A549 (cell line): ENCODE results near the gene VSIG2.

Source experiments
- CHD4 ChIP-seq: fragments of 200-600 bp; sonication (generic); IDR thresholded peaks from 2 replicates; pipeline ENCODE4 v1.6.1; 2016; ENCODE audit warnings: antibody characterized with exemption, mild to moderate bottlenecking, borderline replicate concordance
- EHMT2 ChIP-seq: fragments of 200-600 bp; sonication (generic); IDR thresholded peaks from 2 replicates; pipeline ENCODE4 v1.6.1; 2016; ENCODE audit warnings: antibody characterized with exemption, low read depth, mild to moderate bottlenecking, moderate library complexity
- EP300 ChIP-seq, 2 experiments: fragments of >200 bp; sonication (Bioruptor Twin); formaldehyde crosslinking; IDR thresholded peaks; 2 replicates in 1 of 2; 3 replicates in 1 of 2; pipeline ENCODE4 v1.6.1; 2016 to 2017
- ESRRA ChIP-seq: fragments of 150-350 bp; IDR thresholded peaks from 2 replicates; pipeline ENCODE4 v1.6.1; 2014; ENCODE audit warnings: mild to moderate bottlenecking, low read length, borderline replicate concordance
- JUN ChIP-seq, 2 experiments: fragments of >200 bp; sonication (Bioruptor Twin); formaldehyde crosslinking; IDR thresholded peaks; 2 replicates in 1 of 2; 3 replicates in 1 of 2; pipeline ENCODE4 v1.6.1; 2016 to 2017
- POLR2A ChIP-seq: IDR thresholded peaks from 2 replicates; pipeline ENCODE4 v1.6.1; 2012; ENCODE audit warnings: mild to moderate bottlenecking, low read length
- POLR2AphosphoS2 ChIP-seq: conservative IDR thresholded peaks from 2 replicates; pipeline ENCODE4 v1.6.1; 2012; ENCODE audit warnings: low read length, improper control_type of control experiment, inconsistent platforms
- RAD21 ChIP-seq, 2 experiments: fragments of >200 bp in 1 of 2; sonication (Bioruptor Twin) in 1 of 2; formaldehyde crosslinking in 1 of 2; IDR thresholded peaks in 1 of 2; conservative IDR thresholded peaks in 1 of 2; 2 replicates in 1 of 2; 3 replicates in 1 of 2; pipeline ENCODE4 v1.6.1; 2012 to 2018; ENCODE audit warnings: inconsistent platforms in 1 of 2
- SREBF2 ChIP-seq: fragments of 450-650 bp; IDR thresholded peaks from 2 replicates; pipeline ENCODE4 v1.6.1; 2014; ENCODE audit warnings: mild to moderate bottlenecking, moderate library complexity
- TF ChIP-seq, protein P1 (sequence below): fragments of >200 bp; sonication (Bioruptor Twin); formaldehyde crosslinking; IDR thresholded peaks from 3 replicates; pipeline ENCODE4 v1.5.1; 2016
- TF ChIP-seq, protein P2 (sequence below): IDR thresholded peaks from 2 replicates; pipeline ENCODE4 v1.6.1; 2012
- TF ChIP-seq, protein P3 (sequence below): IDR thresholded peaks from 2 replicates; pipeline ENCODE4 v1.6.1; 2012
- TF ChIP-seq, protein P4 (sequence below): fragments of 450-650 bp; IDR thresholded peaks from 2 replicates; pipeline ENCODE4 v1.6.1; 2014; ENCODE audit warnings: antibody characterized with exemption

DNA sequence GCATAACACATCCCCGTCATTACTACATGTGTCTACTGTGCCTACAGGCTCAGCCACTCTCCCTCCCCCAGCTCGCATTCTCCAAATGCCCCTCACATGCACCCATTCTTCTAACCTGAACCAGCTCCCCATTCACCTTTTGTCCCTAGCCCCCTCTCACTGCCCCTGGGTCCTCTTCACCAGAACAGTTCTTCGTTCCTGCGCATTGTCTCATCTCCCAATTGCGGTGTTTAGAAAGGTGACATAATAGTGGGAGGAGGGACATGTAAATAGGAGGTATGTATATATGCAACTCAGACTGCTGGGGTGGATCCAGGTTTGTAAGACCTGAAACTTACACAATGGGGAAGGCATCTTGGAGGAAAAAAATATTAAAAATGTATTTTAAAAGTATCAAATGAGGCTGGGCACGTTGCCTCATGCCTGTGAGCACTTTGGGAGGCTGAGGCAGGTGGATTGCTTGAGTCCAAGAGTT is 4.7 kb upstream of the VSIG2 start:
- TF ChIP-seq CHD4 (no peak), RAD21 (conservative IDR thresholded peaks at IDR 0.05 in 1 of 2, IDR thresholded peaks at IDR 0.05 in 1 of 2) (no peak), EP300 (IDR thresholded peaks at IDR 0.05) (no peak), SREBF2 (no peak), ESRRA (no peak), POLR2A (no peak), EHMT2 (no peak), POLR2AphosphoS2 (no peak), JUN (IDR thresholded peaks at IDR 0.05) (no peak)
- TF ChIP-seq, protein P1, sequence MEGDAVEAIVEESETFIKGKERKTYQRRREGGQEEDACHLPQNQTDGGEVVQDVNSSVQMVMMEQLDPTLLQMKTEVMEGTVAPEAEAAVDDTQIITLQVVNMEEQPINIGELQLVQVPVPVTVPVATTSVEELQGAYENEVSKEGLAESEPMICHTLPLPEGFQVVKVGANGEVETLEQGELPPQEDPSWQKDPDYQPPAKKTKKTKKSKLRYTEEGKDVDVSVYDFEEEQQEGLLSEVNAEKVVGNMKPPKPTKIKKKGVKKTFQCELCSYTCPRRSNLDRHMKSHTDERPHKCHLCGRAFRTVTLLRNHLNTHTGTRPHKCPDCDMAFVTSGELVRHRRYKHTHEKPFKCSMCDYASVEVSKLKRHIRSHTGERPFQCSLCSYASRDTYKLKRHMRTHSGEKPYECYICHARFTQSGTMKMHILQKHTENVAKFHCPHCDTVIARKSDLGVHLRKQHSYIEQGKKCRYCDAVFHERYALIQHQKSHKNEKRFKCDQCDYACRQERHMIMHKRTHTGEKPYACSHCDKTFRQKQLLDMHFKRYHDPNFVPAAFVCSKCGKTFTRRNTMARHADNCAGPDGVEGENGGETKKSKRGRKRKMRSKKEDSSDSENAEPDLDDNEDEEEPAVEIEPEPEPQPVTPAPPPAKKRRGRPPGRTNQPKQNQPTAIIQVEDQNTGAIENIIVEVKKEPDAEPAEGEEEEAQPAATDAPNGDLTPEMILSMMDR = no peak
- TF ChIP-seq, protein P2, sequence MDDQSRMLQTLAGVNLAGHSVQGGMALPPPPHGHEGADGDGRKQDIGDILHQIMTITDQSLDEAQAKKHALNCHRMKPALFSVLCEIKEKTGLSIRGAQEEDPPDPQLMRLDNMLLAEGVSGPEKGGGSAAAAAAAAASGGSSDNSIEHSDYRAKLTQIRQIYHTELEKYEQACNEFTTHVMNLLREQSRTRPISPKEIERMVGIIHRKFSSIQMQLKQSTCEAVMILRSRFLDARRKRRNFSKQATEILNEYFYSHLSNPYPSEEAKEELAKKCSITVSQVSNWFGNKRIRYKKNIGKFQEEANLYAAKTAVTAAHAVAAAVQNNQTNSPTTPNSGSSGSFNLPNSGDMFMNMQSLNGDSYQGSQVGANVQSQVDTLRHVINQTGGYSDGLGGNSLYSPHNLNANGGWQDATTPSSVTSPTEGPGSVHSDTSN = no peak
- TF ChIP-seq, protein P3, sequence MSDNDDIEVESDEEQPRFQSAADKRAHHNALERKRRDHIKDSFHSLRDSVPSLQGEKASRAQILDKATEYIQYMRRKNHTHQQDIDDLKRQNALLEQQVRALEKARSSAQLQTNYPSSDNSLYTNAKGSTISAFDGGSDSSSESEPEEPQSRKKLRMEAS = no peak
- TF ChIP-seq, protein P4, sequence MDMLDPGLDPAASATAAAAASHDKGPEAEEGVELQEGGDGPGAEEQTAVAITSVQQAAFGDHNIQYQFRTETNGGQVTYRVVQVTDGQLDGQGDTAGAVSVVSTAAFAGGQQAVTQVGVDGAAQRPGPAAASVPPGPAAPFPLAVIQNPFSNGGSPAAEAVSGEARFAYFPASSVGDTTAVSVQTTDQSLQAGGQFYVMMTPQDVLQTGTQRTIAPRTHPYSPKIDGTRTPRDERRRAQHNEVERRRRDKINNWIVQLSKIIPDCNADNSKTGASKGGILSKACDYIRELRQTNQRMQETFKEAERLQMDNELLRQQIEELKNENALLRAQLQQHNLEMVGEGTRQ = no peak
